HCT116 (cell line): Measurements from ENCODE around the gene KPNA1. TPM values are rescaled to one million over a fixed set of nuclear protein-coding genes. Genes with fewer than 3 reads are reported as not detected.
A peak's percentile ranks its signal among the peaks of the same experiment; 100 is the strongest.

Source experiments
- ATAC-seq: fragments of 200-7000 bp; cut with Tn5 transposase; 2 replicates; pipeline ENCODE4 v1.9.1; 2020; ENCODE audit warnings: mild to moderate bottlenecking, moderate library complexity
- BruUV-seq: library from RNA; stranded (reverse); fragments of 400-500 nt; replicated peaks from 2 replicates; lab custom pipeline; 2021; lab: Mats Ljungman, UMichigan
- CTCF ChIA-PET: fragments of 300-600 bp; sonication (Branson Sonifier 250); formaldehyde crosslinking; loops from one replicate; lab custom pipeline; 2021; ENCODE audit warnings: antibody characterized with exemption; lab: Charles Lee
- POLR2A ChIA-PET: fragments of 300-600, 350-600 bp; sonication (Branson Sonifier 250); formaldehyde crosslinking; loops from one replicate; lab custom pipeline; 2021; ENCODE audit warnings: antibody characterized with exemption; lab: Charles Lee
- RAD21 ChIA-PET, 2 experiments: fragments of 300-600 bp; sonication (Branson Sonifier 250); formaldehyde crosslinking; loops; one replicate each; lab custom pipeline; 2023; ENCODE audit warnings: low total read pairs in 2 of 2; ENCODE audit not compliant: uncharacterized antibody in 2 of 2, unreplicated experiment in 2 of 2, low non-redundant PET in 1 of 2; lab: Charles Lee
- DNase-seq: peaks from one replicate; pipeline ENCODE4 v3.0.0-alpha.2; 2010; ENCODE audit warnings: low read depth, low spot score
- H2AFZ ChIP-seq: fragments of 200-600 bp; shearing (Covaris generic), sonication (generic); 2 replicates; pipeline ENCODE4 v1.6.1; 2017; ENCODE audit warnings: low read depth, mixed run types, mixed read lengths, antibody characterized with exemption, low read length; ENCODE audit not compliant: poor library complexity, severe bottlenecking
- H3K27ac ChIP-seq: 2 replicates; pipeline ENCODE4 v1.5.1; 2012; ENCODE audit warnings: low read depth, low read length
- H3K27me3 ChIP-seq: fragments of 200-600 bp; sonication (generic); 2 replicates; pipeline ENCODE4 v1.6.1; 2016; ENCODE audit warnings: mixed run types, low read length, mixed read lengths; ENCODE audit not compliant: insufficient read depth
- H3K36me3 ChIP-seq, 2 experiments: fragments of 200-500 bp in 1 of 2; fragments of 200-600 bp in 1 of 2; sonication (Bioruptor generic) in 1 of 2; sonication (generic) in 1 of 2; 2 replicates each; pipeline versions ENCODE4 v1.5.1 to v1.6.1; 2014 to 2016; ENCODE audit warnings: low read length in 2 of 2, inconsistent platforms in 1 of 2, mixed read lengths in 1 of 2, mixed run types in 1 of 2; ENCODE audit not compliant: insufficient read depth in 2 of 2, control insufficient read depth in 1 of 2
- H3K4me1 ChIP-seq, 2 experiments: fragments of 200-600 bp in 1 of 2; sonication (generic) in 1 of 2; 2 replicates each; pipeline versions ENCODE4 v1.5.1 to v1.6.1; 2012 to 2017; ENCODE audit warnings: low read length in 2 of 2, inconsistent platforms in 1 of 2, mild to moderate bottlenecking in 1 of 2, mixed read lengths in 1 of 2, mixed run types in 1 of 2, moderate library complexity in 1 of 2; ENCODE audit not compliant: insufficient read depth in 2 of 2, control insufficient read depth in 1 of 2
- H3K4me2 ChIP-seq: fragments of 200-600 bp; sonication (generic); 2 replicates; pipeline ENCODE4 v1.6.1; 2017; ENCODE audit warnings: mixed run types, low read length, mixed read lengths
- H3K4me3 ChIP-seq, 2 experiments: fragments of 200-600 bp in 1 of 2; sonication (generic) in 1 of 2; replicated peaks in 1 of 2; 2 replicates each; pipeline ENCODE4 v1.5.1; 2011 to 2016; ENCODE audit warnings: low read length in 2 of 2, control low read depth in 1 of 2, low read depth in 1 of 2, mild to moderate bottlenecking in 1 of 2, mixed read lengths in 1 of 2, mixed run types in 1 of 2
- H3K79me2 ChIP-seq: fragments of 200-600 bp; sonication (generic); 2 replicates; pipeline ENCODE4 v1.6.1; 2017; ENCODE audit warnings: mild to moderate bottlenecking, mixed run types, low read length, moderate library complexity, mixed read lengths; ENCODE audit not compliant: insufficient read depth
- H3K9ac ChIP-seq: fragments of 200-600 bp; sonication (generic); 2 replicates; pipeline ENCODE4 v1.6.1; 2016; ENCODE audit warnings: low read length, mixed read lengths
- H3K9me2 ChIP-seq: fragments of 200-600 bp; sonication (generic), shearing (Covaris generic); 2 replicates; pipeline ENCODE4 v1.6.1; 2017; ENCODE audit warnings: mixed run types, mild to moderate bottlenecking, moderate library complexity; ENCODE audit not compliant: insufficient read depth
- H3K9me3 ChIP-seq, 2 experiments: fragments of 200-500 bp in 1 of 2; fragments of 200-600 bp in 1 of 2; sonication (Bioruptor generic) in 1 of 2; sonication (generic) in 1 of 2; 2 replicates each; pipeline ENCODE4 v1.6.1; 2014 to 2017; ENCODE audit warnings: low read length in 2 of 2, mixed read lengths in 2 of 2, inconsistent platforms in 1 of 2, low read depth in 1 of 2, mild to moderate bottlenecking in 1 of 2, mixed run types in 1 of 2, moderate library complexity in 1 of 2; ENCODE audit not compliant: control insufficient read depth in 1 of 2, insufficient read depth in 1 of 2
- H4K20me1 ChIP-seq: fragments of 200-600 bp; sonication (generic), shearing (Covaris generic); 2 replicates; pipeline ENCODE4 v1.6.1; 2017; ENCODE audit warnings: mixed run types, mild to moderate bottlenecking, moderate library complexity; ENCODE audit not compliant: insufficient read depth
- CBX3 ChIP-seq: IDR thresholded peaks from 2 replicates; pipeline ENCODE4 v1.6.1; 2012; ENCODE audit warnings: low read depth
- CEBPB ChIP-seq: IDR thresholded peaks from 2 replicates; pipeline ENCODE4 v1.6.1; 2012; ENCODE audit warnings: low read depth
- EGR1 ChIP-seq: IDR thresholded peaks from 2 replicates; pipeline ENCODE4 v1.6.1; 2012; ENCODE audit warnings: low read depth
- ELF1 ChIP-seq: IDR thresholded peaks from 2 replicates; pipeline ENCODE4 v1.6.1; 2012; ENCODE audit warnings: low read depth, borderline replicate concordance
- FOSL1 ChIP-seq: IDR thresholded peaks from 2 replicates; pipeline ENCODE4 v1.6.1; 2012; ENCODE audit warnings: low read depth
- JUND ChIP-seq: IDR thresholded peaks from 2 replicates; pipeline ENCODE4 v1.6.1; 2012
- RAD21 ChIP-seq: IDR thresholded peaks from 2 replicates; pipeline ENCODE4 v1.6.1; 2012; ENCODE audit warnings: low read depth, mild to moderate bottlenecking
- SP1 ChIP-seq: IDR thresholded peaks from 2 replicates; pipeline ENCODE4 v1.6.1; 2012; ENCODE audit warnings: low read depth
- SRF ChIP-seq: IDR thresholded peaks from 2 replicates; pipeline ENCODE4 v1.6.1; 2012; ENCODE audit warnings: low read depth
- YY1 ChIP-seq: IDR thresholded peaks from 2 replicates; pipeline ENCODE4 v1.6.1; 2011; ENCODE audit warnings: low read length, low read depth, moderate library complexity, mild to moderate bottlenecking; ENCODE audit not compliant: insufficient replicate concordance; ENCODE audit errors: extremely low read depth
- ZNF274 ChIP-seq: fragments of 200-500 bp; sonication (Bioruptor generic); IDR thresholded peaks from 2 replicates; pipeline ENCODE4 v1.6.1; 2014; ENCODE audit warnings: mild to moderate bottlenecking, low read depth, low read length, inconsistent platforms
- intact Hi-C: fragments of 100-400 bp; cut with micrococcal nuclease; formaldehyde crosslinking; loops from 2 replicates; pipeline ENCODE4 v1.10.0; 2022
- total RNA-seq: library from RNA; stranded (reverse); gene quantifications from one replicate; pipeline ENCODE4 v1.2.1, GENCODE V29; 2021; ENCODE audit not compliant: unreplicated experiment
- TF ChIP-seq, protein P1 (sequence below): IDR thresholded peaks from 2 replicates; pipeline ENCODE4 v1.6.1; 2012
- TF ChIP-seq, protein P2 (sequence below): IDR thresholded peaks from 2 replicates; pipeline ENCODE4 v1.6.1; 2012
- TF ChIP-seq, protein P3 (sequence below), 3 experiments: fragments of 200-600 bp in 1 of 3; sonication (generic) in 1 of 3; IDR thresholded peaks in 2 of 3; conservative IDR thresholded peaks in 1 of 3; 2 replicates each; pipeline ENCODE4 v1.5.1; 2012 to 2017; ENCODE audit warnings: low read depth in 2 of 3, low read length in 2 of 3, antibody characterized with exemption in 1 of 3, borderline replicate concordance in 1 of 3, control low read depth in 1 of 3, mild to moderate bottlenecking in 1 of 3, mixed read lengths in 1 of 3, mixed run types in 1 of 3, moderate library complexity in 1 of 3; ENCODE audit not compliant: insufficient read depth in 1 of 3
- TF ChIP-seq, protein P4 (sequence below): IDR thresholded peaks from 2 replicates; pipeline ENCODE4 v1.6.1; 2012; ENCODE audit warnings: low read depth

The KPNA1 gene
- total RNA-seq, 1 experiment from 2014 or later = 73.4 TPM

DNA sequence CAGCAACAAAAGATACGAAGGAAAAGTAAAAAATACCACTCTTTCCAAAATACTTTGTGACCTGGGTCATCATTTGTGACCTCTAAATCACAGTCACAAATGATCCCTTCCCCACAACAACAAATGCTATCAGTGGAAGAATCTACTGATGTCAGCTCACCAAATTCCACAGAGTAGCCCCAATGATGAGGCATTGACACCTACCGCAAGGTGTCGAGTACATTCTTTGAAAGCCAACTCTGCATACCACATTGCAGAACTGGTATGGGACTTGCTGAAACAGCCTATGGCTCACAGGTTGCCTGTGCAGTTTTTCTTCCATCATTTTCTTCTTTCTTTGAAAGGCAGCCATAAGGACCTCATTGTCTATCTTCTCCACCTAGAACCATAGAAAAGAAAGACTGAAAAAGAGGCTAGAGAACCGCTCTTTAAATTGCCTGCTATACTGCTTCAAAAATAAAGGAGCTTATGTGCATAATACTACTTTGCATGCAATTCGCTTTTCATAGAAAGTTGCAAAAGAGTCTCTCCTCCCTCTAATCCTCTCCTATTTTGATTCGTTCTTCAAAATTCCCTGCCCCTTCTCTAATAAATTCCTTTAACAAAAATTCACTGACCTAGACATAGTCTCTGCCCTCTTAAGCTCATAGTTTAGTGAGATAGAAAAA lies 21.4 kb upstream of the KPNA1 start:
- Histone ChIP-seq H2AFZ (no peak overlapping the region), H3K4me2 (no peak overlapping the region), H3K27ac (no peak overlapping the region), H3K9me2 (no peaks in the 10 kb centered on the region), H3K79me2 (no peaks in the 10 kb centered on the region), H3K4me1 (peaks cover 12 to 15% of the 10 kb centered on the region in 2 experiments), H3K9ac (no peak overlapping the region), H3K36me3 (no peaks in the 10 kb centered on the region), H4K20me1 (no peaks in the 10 kb centered on the region), H3K27me3 (no peaks in the 10 kb centered on the region), H3K9me3 (no peaks in the 10 kb centered on the region), H3K4me3 (no peak overlapping the region)
- CTCF ChIA-PET = no interaction called here
- RAD21 ChIA-PET = no interaction called here
- intact Hi-C loops = no loop called here
- ATAC-seq (no peak), DNase-seq (no peak)
- TF ChIP-seq ZNF274 = no peak
- TF ChIP-seq, protein P1, sequence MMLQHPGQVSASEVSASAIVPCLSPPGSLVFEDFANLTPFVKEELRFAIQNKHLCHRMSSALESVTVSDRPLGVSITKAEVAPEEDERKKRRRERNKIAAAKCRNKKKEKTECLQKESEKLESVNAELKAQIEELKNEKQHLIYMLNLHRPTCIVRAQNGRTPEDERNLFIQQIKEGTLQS = no peak
- no TSS peak for BruUV-seq
- POLR2A ChIA-PET = no interaction called here

DNA sequence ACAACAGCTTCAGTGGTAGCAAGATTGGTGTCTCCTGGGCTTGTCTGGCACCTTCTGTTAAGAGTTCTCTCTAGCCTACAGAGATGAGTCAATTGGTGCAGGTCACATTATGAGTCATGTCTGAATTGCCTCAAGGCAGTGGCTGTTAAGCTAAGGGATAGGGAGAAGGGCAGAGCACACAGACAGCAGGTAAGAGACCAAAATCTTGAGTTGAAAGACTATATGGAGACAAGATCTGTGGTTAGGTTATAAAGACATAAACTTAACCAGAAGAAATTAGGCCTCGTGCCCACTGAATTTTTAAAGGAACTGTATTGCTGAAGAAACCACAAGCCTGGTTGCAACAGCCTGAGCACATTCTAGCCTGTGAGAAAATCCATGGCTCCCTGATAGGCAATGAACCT lies 19.2 kb upstream of the KPNA1 start:
- Histone ChIP-seq H3K27me3 (no peaks in the 10 kb centered on the region), H3K9me3 (no peaks in the 10 kb centered on the region), H3K4me1 (peaks cover 12 to 15% of the 10 kb centered on the region in 2 experiments), H3K4me2 (peak overlapping the region; percentile 64), H3K4me3 (no peak overlapping the region), H4K20me1 (no peaks in the 10 kb centered on the region), H3K36me3 (no peaks in the 10 kb centered on the region), H3K9me2 (no peaks in the 10 kb centered on the region), H3K27ac (no peak overlapping the region; the same call in 1 of the 2 replicates), H3K9ac (no peak overlapping the region), H3K79me2 (no peaks in the 10 kb centered on the region), H2AFZ (no peak overlapping the region)
- no peak for TF ChIP-seq RAD21
- TF ChIP-seq, protein P2, sequence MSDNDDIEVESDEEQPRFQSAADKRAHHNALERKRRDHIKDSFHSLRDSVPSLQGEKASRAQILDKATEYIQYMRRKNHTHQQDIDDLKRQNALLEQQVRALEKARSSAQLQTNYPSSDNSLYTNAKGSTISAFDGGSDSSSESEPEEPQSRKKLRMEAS = 0 out of 2 replicates have a peak, but pooled peaks have one; percentile 4
- peak; percentile 73 for TF ChIP-seq SP1
- TF ChIP-seq YY1 = no peak
- TF ChIP-seq, protein P3, sequence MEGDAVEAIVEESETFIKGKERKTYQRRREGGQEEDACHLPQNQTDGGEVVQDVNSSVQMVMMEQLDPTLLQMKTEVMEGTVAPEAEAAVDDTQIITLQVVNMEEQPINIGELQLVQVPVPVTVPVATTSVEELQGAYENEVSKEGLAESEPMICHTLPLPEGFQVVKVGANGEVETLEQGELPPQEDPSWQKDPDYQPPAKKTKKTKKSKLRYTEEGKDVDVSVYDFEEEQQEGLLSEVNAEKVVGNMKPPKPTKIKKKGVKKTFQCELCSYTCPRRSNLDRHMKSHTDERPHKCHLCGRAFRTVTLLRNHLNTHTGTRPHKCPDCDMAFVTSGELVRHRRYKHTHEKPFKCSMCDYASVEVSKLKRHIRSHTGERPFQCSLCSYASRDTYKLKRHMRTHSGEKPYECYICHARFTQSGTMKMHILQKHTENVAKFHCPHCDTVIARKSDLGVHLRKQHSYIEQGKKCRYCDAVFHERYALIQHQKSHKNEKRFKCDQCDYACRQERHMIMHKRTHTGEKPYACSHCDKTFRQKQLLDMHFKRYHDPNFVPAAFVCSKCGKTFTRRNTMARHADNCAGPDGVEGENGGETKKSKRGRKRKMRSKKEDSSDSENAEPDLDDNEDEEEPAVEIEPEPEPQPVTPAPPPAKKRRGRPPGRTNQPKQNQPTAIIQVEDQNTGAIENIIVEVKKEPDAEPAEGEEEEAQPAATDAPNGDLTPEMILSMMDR (IDR thresholded peaks at IDR 0.05 in 2 of 3, conservative IDR thresholded peaks at IDR 0.05 in 1 of 3; ENCODE audit: borderline replicate concordance in 1 of 3, insufficient read depth in 1 of 3, low read depth in 2 of 3, low read length in 2 of 3) = no peak
- no peak for TF ChIP-seq EGR1
- peak; percentile 94 for TF ChIP-seq FOSL1
- peak; percentile 94 for TF ChIP-seq JUND
- TF ChIP-seq CEBPB = peak; percentile 73
- TF ChIP-seq SRF = peak; percentile 41; the same call in 1 of the 2 replicates
- no peak for TF ChIP-seq ELF1
- TF ChIP-seq, protein P4, sequence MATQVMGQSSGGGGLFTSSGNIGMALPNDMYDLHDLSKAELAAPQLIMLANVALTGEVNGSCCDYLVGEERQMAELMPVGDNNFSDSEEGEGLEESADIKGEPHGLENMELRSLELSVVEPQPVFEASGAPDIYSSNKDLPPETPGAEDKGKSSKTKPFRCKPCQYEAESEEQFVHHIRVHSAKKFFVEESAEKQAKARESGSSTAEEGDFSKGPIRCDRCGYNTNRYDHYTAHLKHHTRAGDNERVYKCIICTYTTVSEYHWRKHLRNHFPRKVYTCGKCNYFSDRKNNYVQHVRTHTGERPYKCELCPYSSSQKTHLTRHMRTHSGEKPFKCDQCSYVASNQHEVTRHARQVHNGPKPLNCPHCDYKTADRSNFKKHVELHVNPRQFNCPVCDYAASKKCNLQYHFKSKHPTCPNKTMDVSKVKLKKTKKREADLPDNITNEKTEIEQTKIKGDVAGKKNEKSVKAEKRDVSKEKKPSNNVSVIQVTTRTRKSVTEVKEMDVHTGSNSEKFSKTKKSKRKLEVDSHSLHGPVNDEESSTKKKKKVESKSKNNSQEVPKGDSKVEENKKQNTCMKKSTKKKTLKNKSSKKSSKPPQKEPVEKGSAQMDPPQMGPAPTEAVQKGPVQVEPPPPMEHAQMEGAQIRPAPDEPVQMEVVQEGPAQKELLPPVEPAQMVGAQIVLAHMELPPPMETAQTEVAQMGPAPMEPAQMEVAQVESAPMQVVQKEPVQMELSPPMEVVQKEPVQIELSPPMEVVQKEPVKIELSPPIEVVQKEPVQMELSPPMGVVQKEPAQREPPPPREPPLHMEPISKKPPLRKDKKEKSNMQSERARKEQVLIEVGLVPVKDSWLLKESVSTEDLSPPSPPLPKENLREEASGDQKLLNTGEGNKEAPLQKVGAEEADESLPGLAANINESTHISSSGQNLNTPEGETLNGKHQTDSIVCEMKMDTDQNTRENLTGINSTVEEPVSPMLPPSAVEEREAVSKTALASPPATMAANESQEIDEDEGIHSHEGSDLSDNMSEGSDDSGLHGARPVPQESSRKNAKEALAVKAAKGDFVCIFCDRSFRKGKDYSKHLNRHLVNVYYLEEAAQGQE = no peak
- 0 out of 2 replicates have a peak, but pooled peaks have one; percentile 28 for TF ChIP-seq CBX3
- intact Hi-C loops = no loop called here
- RAD21 ChIA-PET = no interaction called here
- POLR2A ChIA-PET = no interaction called here
- DNase-seq = peak; percentile 78
- CTCF ChIA-PET = no interaction called here
- peak; percentile 100 for ATAC-seq
- no TSS peak for BruUV-seq
